Activated T-cell treated with anti-CD3 and anti-CD28 coated beads, Interleukin-2, amount 50 U/mL, for 24 hours (primary cell): ENCODE results near the gene MID1.

Experiments
- DNase-seq: peaks from one replicate; pipeline ENCODE4 v3.0.0-alpha.2; 2020
- H3K27ac Mint-ChIP-seq: 2 replicates; pipeline ENCODE4 v1.8.0; 2020; ENCODE audit warnings: mild to moderate bottlenecking, mixed read lengths
- H3K27me3 Mint-ChIP-seq: 2 replicates; pipeline ENCODE4 v1.8.0; 2020; ENCODE audit warnings: mixed read lengths
- H3K36me3 Mint-ChIP-seq: 2 replicates; pipeline ENCODE4 v1.8.0; 2020; ENCODE audit warnings: low read depth, mixed read lengths
- H3K4me1 Mint-ChIP-seq: 2 replicates; pipeline ENCODE4 v1.8.0; 2020; ENCODE audit warnings: low read depth, mixed read lengths
- H3K4me3 Mint-ChIP-seq: 2 replicates; pipeline ENCODE4 v1.8.0; 2020; ENCODE audit warnings: mild to moderate bottlenecking, moderate library complexity, mixed read lengths
- H3K9me3 Mint-ChIP-seq: 2 replicates; pipeline ENCODE4 v1.8.0; 2020; ENCODE audit warnings: mixed read lengths

MID1 gene

GRCh38 chrX:10620121-10620699 is at the start of gene MID1:
MID1 (minus strand) TSS chrX:10620585; CDS start chrX:10567547, 53,038 bp downstream.
- H3K4me1 Mint-ChIP-seq: peaks cover 9% of the 10 kb centered on the region
- peaks cover 83% of the 10 kb centered on the region for H3K27me3 Mint-ChIP-seq

GRCh38 chrX:10667143-10667542 is 46.8 kb upstream of the MID1 start:
- no peaks in the 10 kb centered on the region for H3K4me1 Mint-ChIP-seq
- no peak overlapping the region for H3K4me3 Mint-ChIP-seq
- H3K36me3 Mint-ChIP-seq: no peaks in the 10 kb centered on the region

More at GRCh38 chrX:10620121-10620699, at the start of gene MID1:
- H3K9me3 Mint-ChIP-seq: no peaks in the 10 kb centered on the region
- no peak within 1 kb of the TSS for H3K27ac Mint-ChIP-seq
- DNase-seq: no peak
- H3K4me3 Mint-ChIP-seq: peak within 1 kb of the TSS; percentile 61
- no peaks in the 10 kb centered on the region for H3K36me3 Mint-ChIP-seq

GRCh38 chrX:10666102-10666501 is 45.7 kb upstream of the MID1 start:
- Mint-ChIP-seq H3K36me3 (no peaks in the 10 kb centered on the region), H3K9me3 (peaks cover 2% of the 10 kb centered on the region), H3K4me3 (no peak overlapping the region), H3K27ac (no peak overlapping the region), H3K4me1 (no peaks in the 10 kb centered on the region), H3K27me3 (peaks cover 10% of the 10 kb centered on the region)
- no peak for DNase-seq

More at GRCh38 chrX:10667143-10667542, 46.8 kb upstream of the MID1 start:
- no peak for DNase-seq
- H3K9me3 Mint-ChIP-seq: peaks cover 2% of the 10 kb centered on the region
- no peak overlapping the region for H3K27ac Mint-ChIP-seq
- H3K27me3 Mint-ChIP-seq: peaks cover 17% of the 10 kb centered on the region

- H3K27me3 Mint-ChIP-seq: peaks cover 9% of the 10 kb centered on the region
- H3K9me3 Mint-ChIP-seq: peaks cover 2% of the 10 kb centered on the region
- no peaks in the 10 kb centered on the region for H3K4me1 Mint-ChIP-seq
- H3K4me3 Mint-ChIP-seq: no peak overlapping the region
- no peak for DNase-seq
- no peaks in the 10 kb centered on the region for H3K36me3 Mint-ChIP-seq
- no peak overlapping the region for H3K27ac Mint-ChIP-seq
These were observed 45.3 kb upstream of the MID1 start for GRCh38 chrX:10665681-10666080.

DNA sequence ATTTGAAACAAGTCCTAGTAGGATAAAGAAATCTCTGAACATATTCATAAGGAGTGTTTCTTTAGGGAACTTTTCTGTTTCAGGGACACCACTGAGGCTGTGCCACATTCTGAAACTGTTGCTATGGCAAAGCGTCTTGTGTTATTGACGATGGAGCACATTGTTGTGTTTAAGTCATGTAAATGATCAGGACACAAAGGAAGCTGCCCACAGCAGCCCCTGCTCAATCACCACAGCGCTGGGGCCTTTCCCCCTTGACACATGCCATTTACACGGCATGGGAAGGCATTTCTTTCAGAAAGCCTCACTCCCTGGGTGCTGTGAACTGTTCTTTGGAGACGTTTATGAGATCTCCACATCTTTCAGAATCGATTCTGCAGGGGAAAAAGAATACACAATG is 39.8 kb upstream of the MID1 start:
- no peak overlapping the region for H3K27ac Mint-ChIP-seq
- H3K4me1 Mint-ChIP-seq: no peaks in the 10 kb centered on the region
- H3K36me3 Mint-ChIP-seq: no peaks in the 10 kb centered on the region
- no peak overlapping the region for H3K4me3 Mint-ChIP-seq
- no peak for DNase-seq
- H3K9me3 Mint-ChIP-seq: peaks cover 3% of the 10 kb centered on the region
- H3K27me3 Mint-ChIP-seq: peaks cover 13% of the 10 kb centered on the region

DNA sequence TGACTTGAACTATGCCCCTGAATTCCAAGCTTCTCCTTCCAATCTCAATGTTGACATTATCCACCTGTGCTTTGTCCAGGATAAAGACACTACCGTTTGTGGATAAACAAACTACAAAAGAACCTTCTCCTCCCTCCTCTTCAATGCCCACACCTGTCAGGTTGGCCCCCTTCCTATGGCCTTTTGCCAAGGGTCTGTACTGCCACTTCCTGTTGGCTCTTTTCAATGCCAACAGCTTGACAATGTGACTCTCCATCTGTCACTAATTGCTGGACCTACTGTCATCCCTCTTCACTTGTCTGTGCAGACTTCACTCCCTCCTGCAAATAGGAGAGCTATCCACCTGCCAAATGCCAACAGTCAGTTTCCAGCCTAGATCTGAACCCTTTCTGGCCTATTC is 35.8 kb upstream of the MID1 start:
- Mint-ChIP-seq H3K27ac (no peak overlapping the region), H3K4me1 (no peaks in the 10 kb centered on the region), H3K36me3 (no peaks in the 10 kb centered on the region), H3K9me3 (peaks cover 2% of the 10 kb centered on the region), H3K4me3 (no peak overlapping the region), H3K27me3 (peaks cover 21% of the 10 kb centered on the region)
- DNase-seq: no peak

- no peak for DNase-seq
- Mint-ChIP-seq H3K36me3 (no peaks in the 10 kb centered on the region), H3K9me3 (peaks cover 2% of the 10 kb centered on the region), H3K27ac (no peak overlapping the region), H3K4me3 (no peak overlapping the region), H3K4me1 (no peaks in the 10 kb centered on the region), H3K27me3 (peaks cover 21% of the 10 kb centered on the region)
These were observed 34.6 kb upstream of the MID1 start for GRCh38 chrX:10654960-10655359.

GRCh38 chrX:10653302-10653701 is 32.9 kb upstream of the MID1 start:
- Mint-ChIP-seq H3K4me1 (no peaks in the 10 kb centered on the region), H3K36me3 (no peaks in the 10 kb centered on the region), H3K27ac (no peak overlapping the region), H3K9me3 (peaks cover 2% of the 10 kb centered on the region), H3K4me3 (no peak overlapping the region), H3K27me3 (peaks cover 20% of the 10 kb centered on the region)
- DNase-seq: no peak

DNA sequence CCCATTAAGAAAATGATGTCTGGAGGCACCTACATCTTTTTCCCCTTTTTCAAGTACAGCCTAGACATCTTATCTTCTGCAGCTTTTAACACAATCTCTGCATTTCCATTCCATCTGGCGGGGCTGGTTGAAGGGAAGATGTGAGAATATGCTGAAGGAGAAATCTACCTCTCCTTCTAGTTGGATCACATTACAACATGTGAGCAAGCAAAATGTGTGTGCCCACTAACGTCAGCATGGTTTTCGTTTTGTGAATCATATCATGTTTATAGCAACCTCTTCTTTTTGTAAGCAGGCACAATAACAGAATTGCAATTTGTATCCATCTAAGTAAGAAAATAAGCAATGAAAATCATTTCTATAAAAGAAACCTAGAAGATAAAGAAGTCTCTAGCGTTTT is 28.9 kb upstream of the MID1 start:
- Mint-ChIP-seq H3K27me3 (peaks cover 17% of the 10 kb centered on the region), H3K9me3 (no peaks in the 10 kb centered on the region), H3K4me1 (no peaks in the 10 kb centered on the region), H3K36me3 (no peaks in the 10 kb centered on the region), H3K27ac (no peak overlapping the region), H3K4me3 (no peak overlapping the region)
- DNase-seq: no peak

DNA sequence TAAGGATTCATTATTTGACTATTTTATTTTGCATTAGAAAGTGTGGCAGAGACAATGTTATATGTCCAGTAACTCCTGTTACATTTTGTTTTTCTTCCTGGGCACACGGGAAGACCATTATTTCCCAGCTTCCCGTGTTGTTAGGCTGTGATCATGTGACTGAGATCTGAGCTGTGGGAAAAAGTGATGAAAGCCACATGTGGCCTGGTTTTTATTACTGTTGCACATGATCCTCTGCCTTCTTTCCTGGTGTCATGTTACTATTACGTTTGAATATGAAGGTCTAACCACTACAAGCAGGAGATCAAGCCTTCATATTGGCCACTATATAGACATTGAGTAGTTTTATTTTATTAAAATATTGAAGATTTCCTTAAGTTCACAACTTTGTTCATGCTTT is 28.2 kb upstream of the MID1 start:
- Mint-ChIP-seq H3K36me3 (no peaks in the 10 kb centered on the region), H3K27ac (no peak overlapping the region), H3K27me3 (peaks cover 17% of the 10 kb centered on the region), H3K4me3 (no peak overlapping the region), H3K4me1 (no peaks in the 10 kb centered on the region), H3K9me3 (no peaks in the 10 kb centered on the region)
- no peak for DNase-seq

DNA sequence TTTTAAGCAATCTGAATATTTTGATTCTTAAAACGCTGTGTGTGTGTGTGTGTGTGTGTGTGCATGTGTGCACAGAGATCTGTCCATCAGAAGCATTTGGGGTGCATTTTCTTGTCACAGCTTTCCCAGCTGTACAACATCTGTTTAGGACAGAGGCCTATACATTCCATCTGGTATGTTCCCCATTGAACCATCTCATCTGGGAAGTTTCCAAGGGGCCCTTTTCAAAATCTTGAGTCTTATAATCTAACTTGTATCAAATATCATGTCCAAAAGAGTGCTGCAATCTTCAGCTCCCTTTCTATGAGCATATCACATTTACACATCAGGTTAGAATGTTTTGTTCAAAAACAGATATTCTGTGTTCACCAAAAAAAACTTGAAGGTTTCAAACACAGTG is 16.5 kb upstream of the MID1 start:
- H3K9me3 Mint-ChIP-seq: peaks cover 2% of the 10 kb centered on the region
- DNase-seq: no peak
- no peaks in the 10 kb centered on the region for H3K4me1 Mint-ChIP-seq
- H3K27me3 Mint-ChIP-seq: peaks cover 26% of the 10 kb centered on the region
- H3K36me3 Mint-ChIP-seq: no peaks in the 10 kb centered on the region
- H3K27ac Mint-ChIP-seq: no peak overlapping the region
- H3K4me3 Mint-ChIP-seq: no peak overlapping the region

DNA sequence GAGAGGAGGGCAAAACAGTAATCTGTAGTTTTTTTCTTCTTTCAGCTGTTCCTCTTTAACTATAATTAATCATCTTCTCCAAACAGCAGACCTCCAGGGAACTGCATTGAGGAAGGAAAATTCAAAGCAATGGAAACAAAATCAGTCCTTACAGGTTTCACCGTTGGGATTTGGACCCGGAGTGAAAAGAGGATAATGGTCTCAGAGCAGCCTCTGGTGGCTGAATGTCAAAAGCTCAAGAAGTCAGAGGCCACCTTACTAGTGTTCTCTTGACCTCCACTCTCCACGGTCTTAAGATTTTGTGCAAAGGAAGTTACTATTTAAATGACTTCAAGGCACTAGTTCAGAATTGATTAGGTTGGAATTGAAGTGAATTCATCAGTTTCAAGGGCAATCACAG is 16.0 kb upstream of the MID1 start:
- Mint-ChIP-seq H3K4me1 (no peaks in the 10 kb centered on the region), H3K27ac (no peak overlapping the region), H3K9me3 (no peaks in the 10 kb centered on the region), H3K27me3 (peaks cover 29% of the 10 kb centered on the region), H3K4me3 (no peak overlapping the region), H3K36me3 (no peaks in the 10 kb centered on the region)
- DNase-seq: no peak

GRCh38 chrX:10634392-10635161 is 14.2 kb upstream of the MID1 start:
- Mint-ChIP-seq H3K27me3 (peaks cover 39% of the 10 kb centered on the region), H3K36me3 (no peaks in the 10 kb centered on the region), H3K27ac (no peak overlapping the region), H3K9me3 (no peaks in the 10 kb centered on the region), H3K4me1 (no peaks in the 10 kb centered on the region), H3K4me3 (no peak overlapping the region)
- DNase-seq: no peak

GRCh38 chrX:10633722-10634121 is 13.3 kb upstream of the MID1 start:
- H3K9me3 Mint-ChIP-seq: no peaks in the 10 kb centered on the region
- H3K27ac Mint-ChIP-seq: no peak overlapping the region

GRCh38 chrX:10631416-10632145 is 11.2 kb upstream of the MID1 start:
- no peak for DNase-seq
- H3K36me3 Mint-ChIP-seq: no peaks in the 10 kb centered on the region
- H3K27me3 Mint-ChIP-seq: peaks cover 47% of the 10 kb centered on the region
- H3K9me3 Mint-ChIP-seq: no peaks in the 10 kb centered on the region
- H3K4me3 Mint-ChIP-seq: no peak overlapping the region
- no peak overlapping the region for H3K27ac Mint-ChIP-seq
- no peaks in the 10 kb centered on the region for H3K4me1 Mint-ChIP-seq

More at GRCh38 chrX:10633722-10634121, 13.3 kb upstream of the MID1 start:
- Mint-ChIP-seq H3K4me1 (no peaks in the 10 kb centered on the region), H3K36me3 (no peaks in the 10 kb centered on the region), H3K4me3 (no peak overlapping the region), H3K27me3 (peaks cover 46% of the 10 kb centered on the region)
- DNase-seq: no peak
